Muscle layer of colon (tissue), 2 donors: ENCODE measurements around the gene MTG1.

Experiments
- H3K27ac ChIP-seq: one replicate; pipeline ENCODE4 v1.7.0; 2013; ENCODE audit warnings: low read depth, mild to moderate bottlenecking, low read length, moderate library complexity
- H3K27me3 ChIP-seq, 2 donors: one replicate each; pipeline ENCODE4 v1.7.0; 2013; ENCODE audit warnings: low read length in 2 of 2, mild to moderate bottlenecking in 2 of 2; ENCODE audit not compliant: insufficient read depth in 2 of 2, control insufficient read depth in 1 of 2
- H3K36me3 ChIP-seq: one replicate; pipeline ENCODE4 v1.7.0; 2013; ENCODE audit warnings: mild to moderate bottlenecking, low read length; ENCODE audit not compliant: insufficient read depth
- H3K4me1 ChIP-seq: one replicate; pipeline ENCODE4 v1.7.0; 2013; ENCODE audit warnings: mild to moderate bottlenecking, low read length; ENCODE audit not compliant: insufficient read depth
- H3K4me3 ChIP-seq, 2 donors: one replicate each; pipeline ENCODE4 v1.7.0; 2013; ENCODE audit warnings: low read length in 2 of 2, low read depth in 1 of 2, mild to moderate bottlenecking in 1 of 2, moderate library complexity in 1 of 2
- H3K9ac ChIP-seq: one replicate; pipeline ENCODE4 v1.7.0; 2013; ENCODE audit warnings: low read length
- H3K9me3 ChIP-seq: one replicate; pipeline ENCODE4 v1.7.0; 2013; ENCODE audit warnings: mild to moderate bottlenecking, low read length
- donor health status: abdominal sarcoma.
- donor health status: Adenocarcinoma of cecum.

The MTG1 gene

DNA sequence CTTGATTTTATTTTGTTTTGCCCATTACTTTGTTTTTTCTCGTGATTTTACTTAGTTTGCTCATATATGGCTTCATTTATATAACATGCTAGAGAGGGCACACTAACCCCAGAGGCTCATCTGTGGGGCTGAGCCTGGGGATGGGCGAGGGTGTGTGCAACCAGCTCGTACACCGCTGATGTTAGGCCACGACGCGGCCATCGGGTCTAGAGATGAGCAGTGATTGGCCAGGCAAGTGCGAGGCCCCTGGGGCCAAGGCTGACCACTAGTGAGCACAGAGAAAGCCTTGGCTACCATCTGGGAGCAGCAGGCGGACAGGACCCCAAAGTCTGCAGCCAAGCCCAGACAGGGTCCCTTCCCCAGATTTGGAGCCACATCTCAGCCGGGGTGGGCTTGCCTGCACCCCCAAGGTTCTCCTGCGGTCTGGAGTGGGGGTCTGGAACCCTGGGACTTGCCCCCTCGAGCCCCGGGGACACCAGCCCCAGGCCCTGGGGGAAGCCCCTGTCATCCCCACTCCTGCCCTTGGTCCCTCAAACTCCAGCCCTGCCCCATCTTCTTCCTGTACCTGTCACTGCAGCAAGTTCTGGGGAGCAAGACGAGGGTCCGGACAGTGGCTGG, 39.9 kb upstream of the MTG1 start:
- no peak overlapping the region for H3K4me3 ChIP-seq
- H3K4me1 ChIP-seq: peaks cover 6% of the 10 kb centered on the region
- H3K9ac ChIP-seq: no peak overlapping the region
- no peaks in the 10 kb centered on the region for H3K9me3 ChIP-seq
- H3K27ac ChIP-seq: no peak overlapping the region
- H3K27me3 ChIP-seq: peaks cover 0 to 40% of the 10 kb centered on the region in 2 donors
- no peaks in the 10 kb centered on the region for H3K36me3 ChIP-seq

DNA sequence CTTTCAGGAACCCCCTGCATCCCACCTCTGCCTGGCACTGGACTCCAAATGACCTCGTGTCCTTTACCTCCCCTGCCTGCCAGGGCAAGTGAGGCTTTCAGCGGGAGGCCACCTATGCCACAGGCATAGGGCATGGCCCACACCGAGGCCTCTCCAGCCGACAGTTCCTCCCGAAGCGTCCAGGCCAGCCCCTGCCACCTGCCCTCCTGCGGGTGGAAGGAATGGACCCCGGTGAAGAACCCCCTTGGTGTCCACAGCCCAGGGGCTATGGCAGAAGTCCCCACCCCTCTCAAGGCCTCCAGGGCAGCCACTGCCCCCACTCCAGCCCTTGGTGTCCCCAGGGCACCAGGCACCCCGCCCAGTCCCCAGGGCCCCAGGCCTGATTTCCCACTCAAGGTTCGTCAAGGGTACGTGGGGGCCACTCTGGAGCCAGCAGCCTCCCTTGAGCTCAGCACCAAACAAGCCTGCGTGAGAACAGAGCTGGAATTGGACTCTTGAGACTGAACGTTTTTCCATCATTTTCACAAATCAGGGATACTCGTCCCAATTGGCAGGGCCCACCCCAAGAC, 39.2 kb upstream of the MTG1 start:
- Histone ChIP-seq H3K9ac (no peak overlapping the region), H3K4me3 (no peak overlapping the region), H3K27ac (no peak overlapping the region), H3K9me3 (no peaks in the 10 kb centered on the region), H3K27me3 (peaks cover 0 to 40% of the 10 kb centered on the region in 2 donors), H3K4me1 (peaks cover 6% of the 10 kb centered on the region), H3K36me3 (no peaks in the 10 kb centered on the region)

DNA sequence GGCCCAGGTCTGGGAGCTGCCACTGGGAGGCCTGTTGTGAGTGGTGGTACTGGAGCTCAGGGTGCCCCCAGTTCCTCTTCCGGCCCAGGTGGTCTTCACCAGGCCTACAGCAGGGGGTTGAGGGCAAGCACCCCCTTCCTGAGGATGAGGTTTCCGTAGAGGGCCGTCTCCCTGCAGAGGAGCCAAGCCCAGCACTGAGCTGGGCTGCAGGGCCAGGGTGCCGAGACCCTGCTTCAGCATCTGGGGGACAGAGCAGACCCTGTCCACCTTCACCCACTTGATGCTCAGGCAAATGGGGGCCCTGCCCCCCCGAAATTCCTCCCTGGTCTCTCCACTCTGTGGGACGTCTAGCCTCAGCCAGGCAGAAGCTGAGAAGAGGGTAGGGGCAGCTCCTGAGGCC, 38.7 kb upstream of the MTG1 start:
- no peaks in the 10 kb centered on the region for H3K9me3 ChIP-seq
- peaks cover 6% of the 10 kb centered on the region for H3K4me1 ChIP-seq
- no peak overlapping the region for H3K9ac ChIP-seq
- peaks cover 0 to 35% of the 10 kb centered on the region in 2 donors for H3K27me3 ChIP-seq
- H3K27ac ChIP-seq: no peak overlapping the region
- no peak overlapping the region for H3K4me3 ChIP-seq
- no peaks in the 10 kb centered on the region for H3K36me3 ChIP-seq

DNA sequence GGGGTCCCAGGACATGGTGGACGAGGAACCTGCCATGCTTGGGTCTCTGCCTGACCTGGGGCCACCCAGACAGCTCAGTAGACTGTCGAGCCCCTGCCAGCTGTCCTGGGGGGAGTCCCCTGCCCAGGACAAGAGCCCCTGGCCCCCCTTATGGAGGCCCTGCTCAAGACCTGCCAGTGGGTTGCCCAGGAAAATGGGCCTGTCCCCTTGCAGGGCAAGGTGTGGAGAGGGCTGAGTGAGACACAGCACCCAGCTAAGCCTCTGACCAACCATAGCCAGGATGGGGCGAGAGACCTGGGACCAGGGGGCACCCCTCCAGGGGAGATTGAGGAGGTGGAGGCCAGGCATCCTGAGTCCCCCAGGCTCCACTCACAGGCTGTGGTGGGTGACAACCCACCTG, 38.0 kb upstream of the MTG1 start:
- peaks cover 0 to 34% of the 10 kb centered on the region in 2 donors for H3K27me3 ChIP-seq
- no peak overlapping the region for H3K27ac ChIP-seq
- no peaks in the 10 kb centered on the region for H3K36me3 ChIP-seq
- H3K4me3 ChIP-seq: no peak overlapping the region
- no peak overlapping the region for H3K9ac ChIP-seq
- H3K4me1 ChIP-seq: peaks cover 6% of the 10 kb centered on the region
- H3K9me3 ChIP-seq: no peaks in the 10 kb centered on the region

DNA sequence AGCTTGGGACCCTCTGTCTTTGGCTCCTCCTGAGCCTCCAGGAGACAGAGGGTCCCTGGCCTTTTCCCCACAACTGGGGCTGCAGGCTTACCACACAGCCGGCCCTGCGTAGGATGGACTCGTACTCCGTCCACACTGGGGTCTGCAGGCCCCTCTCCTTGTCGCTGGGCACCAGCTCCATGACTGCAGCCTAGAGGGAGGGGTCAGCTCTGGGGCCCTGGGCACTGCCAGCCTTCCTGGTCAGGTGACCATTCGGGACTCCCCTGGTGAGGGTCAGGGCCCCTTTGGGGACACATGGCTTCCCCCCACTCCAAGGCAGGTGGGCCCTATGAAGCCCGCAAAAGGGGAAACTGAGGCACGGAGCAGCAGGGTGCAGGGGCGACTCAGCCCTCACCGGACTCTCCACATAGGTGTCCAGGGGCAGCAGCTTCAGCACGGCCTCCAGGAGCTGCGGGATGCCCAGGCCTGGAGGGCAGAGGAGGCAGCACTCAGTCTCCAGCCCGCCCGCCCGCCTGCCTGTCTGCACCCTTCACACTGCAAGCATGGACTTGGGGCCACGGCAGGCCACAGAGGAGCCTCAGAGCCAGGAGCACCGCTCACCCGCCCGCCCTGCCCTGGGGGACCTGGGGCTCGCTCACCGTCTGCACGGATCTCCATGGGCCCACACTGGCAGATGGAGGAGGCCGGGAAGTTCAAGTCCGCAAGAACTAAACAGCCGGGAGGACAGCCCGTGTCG, 37.2 kb upstream of the MTG1 start:
- no peaks in the 10 kb centered on the region for H3K9me3 ChIP-seq
- peaks cover 6% of the 10 kb centered on the region for H3K4me1 ChIP-seq
- H3K9ac ChIP-seq: no peak overlapping the region
- peaks cover 0 to 34% of the 10 kb centered on the region in 2 donors for H3K27me3 ChIP-seq
- H3K27ac ChIP-seq: no peak overlapping the region
- peak overlapping the region; percentile 18 to 47 for H3K4me3 ChIP-seq
- no peaks in the 10 kb centered on the region for H3K36me3 ChIP-seq

DNA sequence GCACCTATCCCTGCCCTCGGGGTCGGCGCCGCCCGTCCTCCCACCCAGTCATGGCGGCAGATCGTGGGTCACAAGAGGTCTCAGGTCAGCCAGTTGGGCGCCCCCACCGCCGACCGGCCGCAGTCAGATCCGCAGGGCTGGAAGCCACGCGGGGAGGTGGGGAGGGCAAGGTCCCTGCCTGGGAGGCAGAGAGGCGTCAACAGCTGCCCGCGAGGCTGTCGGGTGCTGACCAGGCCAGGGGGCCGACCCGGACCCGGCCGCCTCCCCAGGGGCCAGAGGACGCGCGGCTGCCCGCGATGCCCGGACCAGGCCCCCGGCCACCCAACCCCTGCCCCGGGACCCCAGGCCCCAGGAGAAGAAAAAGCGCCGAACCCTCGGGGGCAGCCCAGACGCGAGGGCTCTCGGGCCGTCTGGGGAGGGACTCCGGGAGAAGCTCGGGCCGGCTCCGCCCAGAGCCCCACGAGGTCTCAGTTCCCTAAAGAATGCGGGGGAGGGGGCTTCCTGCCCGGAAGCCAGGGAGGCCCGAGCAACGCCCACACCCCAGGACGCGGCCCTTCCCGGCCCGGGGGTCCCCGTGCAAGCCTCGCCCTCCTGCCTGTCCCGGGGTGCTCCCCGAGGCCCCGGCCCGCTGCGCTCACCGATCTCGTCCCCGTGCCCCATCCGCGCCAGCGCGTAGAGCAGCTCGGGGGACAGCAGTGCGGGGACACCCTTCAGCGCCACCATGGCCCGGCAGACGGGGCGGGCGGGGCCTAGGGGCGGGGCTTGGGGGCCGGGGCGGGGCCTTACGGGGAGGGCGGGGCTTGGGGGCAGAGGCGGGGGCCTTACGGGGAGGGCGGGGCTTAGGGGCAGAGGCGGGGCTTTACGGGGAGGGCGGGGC, 36.4 kb upstream of the MTG1 start, which contains the start of gene FUOM:
Gene FUOM (minus strand): TSS at position 735 of the 877 bp plus-strand sequence. CDS start 12 bp downstream, at position 723.
- Histone ChIP-seq H3K27me3 (peaks cover 0 to 30% of the 10 kb centered on the region in 2 donors), H3K9me3 (no peaks in the 10 kb centered on the region), H3K27ac (no peak within 1 kb of the TSS), H3K4me1 (peaks cover 6% of the 10 kb centered on the region), H3K36me3 (peaks cover 2% of the 10 kb centered on the region), H3K4me3 (peak within 1 kb of the TSS; percentile 18 to 47), H3K9ac (no peak within 1 kb of the TSS)

DNA sequence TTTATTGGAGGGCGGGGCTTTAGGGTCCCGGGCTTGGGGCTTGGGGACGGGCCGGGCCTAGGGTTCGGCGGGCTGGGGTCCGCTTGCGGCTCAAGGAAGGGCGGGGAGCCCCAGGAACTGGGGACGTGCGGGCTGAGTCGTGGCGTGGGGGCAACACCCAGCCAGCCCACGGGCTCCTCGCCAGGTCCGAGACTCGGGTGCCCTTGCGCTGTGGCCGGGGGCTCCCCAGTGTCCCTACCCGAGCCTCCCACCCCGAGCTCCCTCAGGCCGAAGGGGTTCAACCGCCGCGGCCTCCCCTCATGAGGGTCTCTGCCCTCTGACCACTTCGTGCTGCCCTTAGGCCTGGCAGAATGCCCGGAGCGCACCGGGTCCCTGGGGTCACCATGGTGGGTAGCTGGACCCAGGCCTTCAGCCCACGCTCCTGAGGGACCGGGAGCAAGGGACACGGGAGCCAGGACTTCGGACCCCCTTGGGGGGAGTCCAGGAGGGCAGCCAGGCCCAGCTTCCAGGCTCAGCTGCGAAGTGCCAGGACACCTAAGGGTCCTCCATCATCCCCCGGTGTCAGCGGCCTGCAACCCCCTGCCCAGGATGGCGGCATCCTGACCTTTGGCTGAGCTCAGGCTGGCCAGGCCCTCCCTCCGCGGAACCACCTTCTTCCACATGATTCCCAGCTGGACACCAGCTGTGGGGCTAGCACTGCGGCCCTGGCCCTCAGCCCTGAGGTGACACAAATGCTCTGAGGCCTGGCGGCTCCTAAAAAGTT, 35.6 kb upstream of the MTG1 start:
- H3K4me1 ChIP-seq: peaks cover 6% of the 10 kb centered on the region
- no peaks in the 10 kb centered on the region for H3K9me3 ChIP-seq
- peaks cover 9% of the 10 kb centered on the region for H3K36me3 ChIP-seq
- no peak overlapping the region for H3K4me3 ChIP-seq
- H3K9ac ChIP-seq: no peak overlapping the region
- no peak overlapping the region for H3K27ac ChIP-seq
- peaks cover 0 to 30% of the 10 kb centered on the region in 2 donors for H3K27me3 ChIP-seq

DNA sequence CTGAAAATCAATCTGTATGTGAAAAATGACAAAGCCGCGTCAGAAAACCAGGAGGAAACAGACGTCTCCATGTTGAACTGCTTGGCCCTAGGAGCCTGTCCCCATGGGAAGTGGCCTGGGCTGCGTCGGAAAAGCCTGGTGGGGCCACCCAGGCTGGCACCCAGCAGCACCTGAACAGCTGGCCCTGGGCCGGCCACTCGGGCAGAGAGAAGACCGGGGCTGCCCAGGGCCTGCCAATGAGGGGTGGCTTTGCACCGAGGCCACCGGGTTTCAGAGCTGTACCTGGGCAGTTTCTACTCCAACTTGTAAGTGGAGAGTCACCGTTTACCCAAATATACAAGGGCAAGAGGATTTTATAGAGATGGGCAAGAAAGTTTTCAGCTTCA, 35.0 kb upstream of the MTG1 start:
- H3K4me3 ChIP-seq: no peak overlapping the region
- peaks cover 6% of the 10 kb centered on the region for H3K4me1 ChIP-seq
- no peaks in the 10 kb centered on the region for H3K9me3 ChIP-seq
- peaks cover 9% of the 10 kb centered on the region for H3K36me3 ChIP-seq
- no peak overlapping the region for H3K9ac ChIP-seq
- no peak overlapping the region for H3K27ac ChIP-seq
- peaks cover 0 to 29% of the 10 kb centered on the region in 2 donors for H3K27me3 ChIP-seq

DNA sequence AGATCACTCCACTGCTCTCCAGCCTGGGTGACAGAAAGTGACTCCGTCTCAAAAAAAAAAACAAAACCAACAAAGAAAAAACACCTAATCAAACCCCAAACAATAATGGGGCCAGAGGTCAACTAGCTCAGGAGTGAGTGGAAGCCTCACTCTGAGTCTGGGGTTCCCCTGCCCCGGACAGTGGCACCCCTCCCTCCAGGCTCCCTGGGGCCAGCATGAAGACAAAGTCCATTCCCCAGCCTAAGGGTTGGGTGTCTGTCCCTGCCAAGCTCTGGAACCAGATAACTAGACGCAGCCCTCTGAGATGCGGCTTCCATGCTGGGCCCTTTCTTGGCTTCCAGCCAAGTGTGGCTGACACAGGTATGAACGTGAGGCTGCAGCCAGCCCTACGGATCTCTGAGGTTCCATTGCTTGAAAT, 34.4 kb upstream of the MTG1 start:
- Histone ChIP-seq H3K36me3 (peaks cover 14% of the 10 kb centered on the region), H3K27me3 (peaks cover 0 to 22% of the 10 kb centered on the region in 2 donors), H3K4me3 (no peak overlapping the region), H3K4me1 (peaks cover 6% of the 10 kb centered on the region), H3K9ac (no peak overlapping the region), H3K9me3 (no peaks in the 10 kb centered on the region), H3K27ac (no peak overlapping the region)

DNA sequence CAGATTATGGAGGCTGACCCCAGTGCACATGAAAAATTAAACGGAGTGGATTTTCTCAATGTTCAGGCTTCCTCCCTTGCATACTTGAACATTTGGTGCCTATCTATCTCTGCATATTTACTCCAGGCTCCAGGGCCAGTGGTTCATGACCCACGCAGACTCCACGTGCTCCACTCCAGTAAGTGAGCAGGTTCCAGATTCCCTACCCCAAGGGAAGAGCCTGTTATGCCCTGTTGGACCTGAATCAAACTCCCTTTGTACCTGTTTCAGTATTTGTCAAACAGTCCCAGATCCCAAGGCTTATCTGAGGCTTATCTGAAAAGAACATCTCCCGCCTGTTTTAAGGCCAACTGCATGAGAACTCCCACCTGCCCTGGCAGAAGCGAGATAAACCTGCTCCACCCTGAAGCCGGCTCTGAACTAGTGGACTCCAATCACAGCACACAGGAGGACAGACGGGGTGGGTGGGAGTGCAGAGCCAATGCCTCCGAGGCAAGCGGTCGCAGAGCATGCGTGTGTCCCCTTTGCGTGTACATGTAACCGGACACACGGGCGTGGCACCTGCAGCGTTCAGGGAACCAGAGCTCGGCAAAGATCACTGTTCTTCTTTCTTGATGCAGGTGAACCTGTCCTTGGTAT, 33.9 kb upstream of the MTG1 start:
- Histone ChIP-seq H3K4me1 (peaks cover 6% of the 10 kb centered on the region), H3K4me3 (no peak overlapping the region), H3K9ac (no peak overlapping the region), H3K9me3 (no peaks in the 10 kb centered on the region), H3K36me3 (peaks cover 19% of the 10 kb centered on the region), H3K27me3 (peaks cover 0 to 19% of the 10 kb centered on the region in 2 donors), H3K27ac (no peak overlapping the region)
